ENCODE measurements around the gene TADA1. TPM values are rescaled to one million over a fixed set of nuclear protein-coding genes. Genes with fewer than 3 reads are reported as not detected.

Gene TADA1
- total RNA-seq, 1 experiment from 2014 or later = 16.0 TPM

DNA sequence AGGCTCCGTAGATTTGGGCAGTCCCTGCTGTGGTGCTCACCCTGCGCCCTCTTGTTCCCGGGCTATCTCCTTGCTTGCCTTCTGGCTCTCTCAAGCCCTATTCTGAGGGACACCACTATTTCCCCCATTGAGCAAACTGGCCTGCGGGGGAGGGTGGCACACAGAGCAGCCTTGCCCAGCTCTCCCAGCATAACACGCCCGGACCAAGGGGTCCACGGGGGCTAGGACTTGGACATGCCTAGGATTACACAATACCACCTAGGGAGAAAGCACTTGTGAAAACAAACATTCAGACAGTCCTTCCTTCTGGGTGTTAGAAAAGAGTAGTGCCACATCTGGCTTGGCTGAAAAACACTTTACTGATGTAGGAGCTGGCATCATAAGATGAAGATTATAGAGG lies 7.4 kb downstream of the TADA1 start:
- ATAC-seq (no peak), DNase-seq (ENCODE audit: low read depth, low spot score) (no peak)
- Histone ChIP-seq H3K4me3 (replicated peaks in 1 of 2; ENCODE audit: low read depth in 1 of 2, low read length in 2 of 2) (no peak overlapping the region), H3K4me1 (ENCODE audit: control insufficient read depth in 1 of 2, insufficient read depth in 2 of 2, low read length in 2 of 2) (no peaks in the 10 kb centered on the region), H3K79me2 (ENCODE audit: insufficient read depth, low read length) (peaks cover 89% of the 10 kb centered on the region), H3K27me3 (ENCODE audit: insufficient read depth, low read length) (no peaks in the 10 kb centered on the region), H3K9me2 (ENCODE audit: insufficient read depth) (no peaks in the 10 kb centered on the region), H3K4me2 (ENCODE audit: low read length) (no peak overlapping the region), H3K9me3 (ENCODE audit: control insufficient read depth in 1 of 2, insufficient read depth in 1 of 2, low read depth in 1 of 2, low read length in 2 of 2) (no peaks in the 10 kb centered on the region), H2AFZ (ENCODE audit: low read depth, low read length, poor library complexity, severe bottlenecking) (no peak overlapping the region), H3K27ac (ENCODE audit: low read depth, low read length) (no peak overlapping the region), H4K20me1 (ENCODE audit: insufficient read depth) (0 out of 2 replicates have a peak, but pooled peaks cover 6% of the 10 kb centered on the region), H3K36me3 (ENCODE audit: control insufficient read depth in 1 of 2, insufficient read depth in 2 of 2, low read length in 2 of 2) (peaks cover 9 to 22% of the 10 kb centered on the region in 2 experiments; a peak in 3 of 4 replicates), H3K9ac (ENCODE audit: low read length) (no peak overlapping the region)
- TF ChIP-seq POLR2AphosphoS5 (IDR thresholded peaks at IDR 0.05; ENCODE audit: low read depth, low read length) (no peak), POLR2A (IDR thresholded peaks at IDR 0.05; ENCODE audit: borderline replicate concordance, extremely low read depth, insufficient read depth, insufficient read length) (no peak), ZNF274 (IDR thresholded peaks at IDR 0.05; ENCODE audit: low read depth, low read length) (no peak), ELF1 (IDR thresholded peaks at IDR 0.05; ENCODE audit: borderline replicate concordance, low read depth) (no peak)
- TF ChIP-seq, protein P1, sequence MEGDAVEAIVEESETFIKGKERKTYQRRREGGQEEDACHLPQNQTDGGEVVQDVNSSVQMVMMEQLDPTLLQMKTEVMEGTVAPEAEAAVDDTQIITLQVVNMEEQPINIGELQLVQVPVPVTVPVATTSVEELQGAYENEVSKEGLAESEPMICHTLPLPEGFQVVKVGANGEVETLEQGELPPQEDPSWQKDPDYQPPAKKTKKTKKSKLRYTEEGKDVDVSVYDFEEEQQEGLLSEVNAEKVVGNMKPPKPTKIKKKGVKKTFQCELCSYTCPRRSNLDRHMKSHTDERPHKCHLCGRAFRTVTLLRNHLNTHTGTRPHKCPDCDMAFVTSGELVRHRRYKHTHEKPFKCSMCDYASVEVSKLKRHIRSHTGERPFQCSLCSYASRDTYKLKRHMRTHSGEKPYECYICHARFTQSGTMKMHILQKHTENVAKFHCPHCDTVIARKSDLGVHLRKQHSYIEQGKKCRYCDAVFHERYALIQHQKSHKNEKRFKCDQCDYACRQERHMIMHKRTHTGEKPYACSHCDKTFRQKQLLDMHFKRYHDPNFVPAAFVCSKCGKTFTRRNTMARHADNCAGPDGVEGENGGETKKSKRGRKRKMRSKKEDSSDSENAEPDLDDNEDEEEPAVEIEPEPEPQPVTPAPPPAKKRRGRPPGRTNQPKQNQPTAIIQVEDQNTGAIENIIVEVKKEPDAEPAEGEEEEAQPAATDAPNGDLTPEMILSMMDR (IDR thresholded peaks at IDR 0.05 in 2 of 3, conservative IDR thresholded peaks at IDR 0.05 in 1 of 3; ENCODE audit: borderline replicate concordance in 1 of 3, insufficient read depth in 1 of 3, low read depth in 2 of 3, low read length in 2 of 3) = no peak
- no TSS peak for BruUV-seq (replicated peaks)
- ChIA-PET RAD21 (ENCODE audit: low non-redundant PET in 1 of 2, low total read pairs in 2 of 2, uncharacterized antibody in 2 of 2, unreplicated experiment in 2 of 2) (no interaction called here), POLR2A (no interaction called here), CTCF (no interaction called here)
- intact Hi-C loops (cut with micrococcal nuclease) = no loop called here

DNA sequence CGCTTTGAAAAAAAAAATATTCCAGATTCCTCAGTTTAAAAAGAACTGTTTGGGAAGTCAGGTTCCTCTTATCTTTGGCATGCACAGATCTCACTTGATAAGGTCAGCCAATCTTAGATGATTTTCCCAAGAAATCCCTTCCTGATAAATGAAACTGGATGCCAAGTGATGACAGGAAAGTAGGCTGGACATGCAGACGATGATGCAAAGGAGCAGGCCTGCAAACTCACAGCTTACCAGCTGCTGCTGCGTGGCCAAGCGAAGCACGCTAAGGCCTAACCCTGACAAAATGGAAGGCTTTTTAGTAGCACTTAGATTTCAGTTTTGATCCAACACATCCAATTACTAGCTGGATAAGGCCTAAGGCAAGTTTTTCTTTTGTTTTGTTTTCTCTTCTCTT lies 10.1 kb downstream of the TADA1 start:
- peaks cover 70% of the 10 kb centered on the region for H3K79me2 ChIP-seq (ENCODE audit: insufficient read depth, low read length)
- H3K27ac ChIP-seq (ENCODE audit: low read depth, low read length) = no peak overlapping the region
- H3K27me3 ChIP-seq (ENCODE audit: insufficient read depth, low read length) = no peaks in the 10 kb centered on the region
- H4K20me1 ChIP-seq (ENCODE audit: insufficient read depth) = no peaks in the 10 kb centered on the region
- no peak for ATAC-seq
- no peaks in the 10 kb centered on the region for H3K4me1 ChIP-seq (ENCODE audit: control insufficient read depth in 1 of 2, insufficient read depth in 2 of 2, low read length in 2 of 2)
- DNase-seq (ENCODE audit: low read depth, low spot score) = no peak
- CTCF ChIA-PET = no interaction called here
- H3K9ac ChIP-seq (ENCODE audit: low read length) = no peak overlapping the region
- POLR2A ChIA-PET = no interaction called here
- no peak overlapping the region for H3K4me2 ChIP-seq (ENCODE audit: low read length)
- peaks cover 24 to 39% of the 10 kb centered on the region in 2 experiments; a peak in 3 of 4 replicates for H3K36me3 ChIP-seq (ENCODE audit: control insufficient read depth in 1 of 2, insufficient read depth in 2 of 2, low read length in 2 of 2)
- H3K4me3 ChIP-seq (replicated peaks in 1 of 2; ENCODE audit: low read depth in 1 of 2, low read length in 2 of 2) = no peak overlapping the region
- no peak overlapping the region for H2AFZ ChIP-seq (ENCODE audit: low read depth, low read length, poor library complexity, severe bottlenecking)
- H3K9me3 ChIP-seq (ENCODE audit: control insufficient read depth in 1 of 2, insufficient read depth in 1 of 2, low read depth in 1 of 2, low read length in 2 of 2) = no peaks in the 10 kb centered on the region
- intact Hi-C loops (cut with micrococcal nuclease) = no loop called here
- H3K9me2 ChIP-seq (ENCODE audit: insufficient read depth) = no peaks in the 10 kb centered on the region
- BruUV-seq (replicated peaks) = no TSS peak
- RAD21 ChIA-PET (ENCODE audit: low non-redundant PET in 1 of 2, low total read pairs in 2 of 2, uncharacterized antibody in 2 of 2, unreplicated experiment in 2 of 2) = no interaction called here
- no peak for TF ChIP-seq EZH2 (IDR thresholded peaks at IDR 0.05)
- TF ChIP-seq SRF (IDR thresholded peaks at IDR 0.05; ENCODE audit: low read depth) = no peak
- TF ChIP-seq ZNF274 (IDR thresholded peaks at IDR 0.05; ENCODE audit: low read depth, low read length) = no peak
- TF ChIP-seq SP1 (IDR thresholded peaks at IDR 0.05; ENCODE audit: low read depth) = no peak
- TF ChIP-seq EGR1 (IDR thresholded peaks at IDR 0.05; ENCODE audit: low read depth) = no peak
- TF ChIP-seq TCF7L2 (IDR thresholded peaks at IDR 0.05; ENCODE audit: borderline replicate concordance, extremely low read depth, insufficient read depth, insufficient read length) = no peak
- TF ChIP-seq, protein P1 (IDR thresholded peaks at IDR 0.05 in 2 of 3, conservative IDR thresholded peaks at IDR 0.05 in 1 of 3; ENCODE audit: borderline replicate concordance in 1 of 3, insufficient read depth in 1 of 3, low read depth in 2 of 3, low read length in 2 of 3) = no peak
- TF ChIP-seq, protein P2, sequence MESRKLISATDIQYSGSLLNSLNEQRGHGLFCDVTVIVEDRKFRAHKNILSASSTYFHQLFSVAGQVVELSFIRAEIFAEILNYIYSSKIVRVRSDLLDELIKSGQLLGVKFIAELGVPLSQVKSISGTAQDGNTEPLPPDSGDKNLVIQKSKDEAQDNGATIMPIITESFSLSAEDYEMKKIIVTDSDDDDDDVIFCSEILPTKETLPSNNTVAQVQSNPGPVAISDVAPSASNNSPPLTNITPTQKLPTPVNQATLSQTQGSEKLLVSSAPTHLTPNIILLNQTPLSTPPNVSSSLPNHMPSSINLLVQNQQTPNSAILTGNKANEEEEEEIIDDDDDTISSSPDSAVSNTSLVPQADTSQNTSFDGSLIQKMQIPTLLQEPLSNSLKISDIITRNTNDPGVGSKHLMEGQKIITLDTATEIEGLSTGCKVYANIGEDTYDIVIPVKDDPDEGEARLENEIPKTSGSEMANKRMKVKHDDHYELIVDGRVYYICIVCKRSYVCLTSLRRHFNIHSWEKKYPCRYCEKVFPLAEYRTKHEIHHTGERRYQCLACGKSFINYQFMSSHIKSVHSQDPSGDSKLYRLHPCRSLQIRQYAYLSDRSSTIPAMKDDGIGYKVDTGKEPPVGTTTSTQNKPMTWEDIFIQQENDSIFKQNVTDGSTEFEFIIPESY (IDR thresholded peaks at IDR 0.05; ENCODE audit: extremely low read depth, insufficient replicate concordance, low read length) = no peak
- no peak for TF ChIP-seq SIN3A (IDR thresholded peaks at IDR 0.05; ENCODE audit: low read depth)
- no peak for TF ChIP-seq YY1 (IDR thresholded peaks at IDR 0.05; ENCODE audit: extremely low read depth, insufficient replicate concordance, low read depth, low read length)
- no peak for TF ChIP-seq FOSL1 (IDR thresholded peaks at IDR 0.05; ENCODE audit: low read depth)
